ENCODE data around the gene PAPPA2. TPM values are rescaled to one million over a fixed set of nuclear protein-coding genes. Genes with fewer than 3 reads are reported as not detected.

The PAPPA2 gene
- total and polyA plus RNA-seq, 9 of the 15 experiments (the other 6 are each of a cell fraction or from before 2014, with no cell fraction given) = 0.01 to 0.15 (median 0.05) TPM; not detected in 2

GRCh38 chr1:176504848-176505553, 42.0 kb downstream of the PAPPA2 start:
- no TSS peak for BruUV-seq (replicated peaks)
- Histone ChIP-seq H3K9me3 (replicated peaks; ENCODE audit: control insufficient read depth, insufficient read depth, low read depth, low read length) (no peaks in the 10 kb centered on the region), H3K4me3 (no peak overlapping the region), H3K9me1 (ENCODE audit: control insufficient read depth, insufficient read depth, low read length) (no peaks in the 10 kb centered on the region), H3K27ac (ENCODE audit: extremely low read depth, low read depth, low read length) (no peak overlapping the region), H3K36me3 (ENCODE audit: control insufficient read depth, insufficient read depth, low read length) (no peaks in the 10 kb centered on the region), H2AFZ (ENCODE audit: low read depth, low read length) (no peak overlapping the region), H4K20me1 (replicated peaks; ENCODE audit: control insufficient read depth, insufficient read depth, low read length) (no peaks in the 10 kb centered on the region), H3K27me3 (ENCODE audit: control insufficient read depth in 2 of 2, insufficient read depth in 2 of 2, low read length in 2 of 2) (no peaks in the 10 kb centered on the region), H3K9ac (ENCODE audit: insufficient read depth in 1 of 2, low read depth in 2 of 2, low read length in 2 of 2) (no peak overlapping the region), H3K79me2 (ENCODE audit: control insufficient read depth, insufficient read depth, low read length) (no peaks in the 10 kb centered on the region), H3K4me2 (ENCODE audit: insufficient read depth, low read length) (no peak overlapping the region), H3K4me1 (replicated peaks in 1 of 2; ENCODE audit: control insufficient read depth in 2 of 2, insufficient read depth in 2 of 2, low read length in 2 of 2) (no peaks in the 10 kb centered on the region)
- FAIRE-seq = no peak
- no peak for DNase-seq (ENCODE audit: extremely low read depth in 1 of 4, low spot score in 3 of 4)
- ATAC-seq = no peak
- CTCF ChIA-PET (ENCODE audit: low intra/inter-chr PET ratio) = no interaction called here
- in situ Hi-C loops (cut with MboI) (no loop called here), intact Hi-C loops (cut with micrococcal nuclease) (no loop called here)
- 0% methylated on average over 5 of the region's 5 CpGs for WGBS (ENCODE audit: insufficient coverage, low coverage, missing lambda C conversion rate)
- POLR2A ChIA-PET = interaction anchor here (0.6 kb wide), 1 partner anchor 1409 kb away, joined by 4 read pairs; no protein-coding TSS in a partner anchor
- TF ChIP-seq FOXK1 (CRISPR knock-in tag; IDR thresholded peaks at IDR 0.05; ENCODE audit: borderline replicate concordance) (no peak), KAT8 (IDR thresholded peaks at IDR 0.05; ENCODE audit: low read depth) (no peak), ZMIZ1 (IDR thresholded peaks at IDR 0.05; ENCODE audit: low read depth in 2 of 2, low read length in 2 of 2) (no peak), MTA1 (IDR thresholded peaks at IDR 0.05; ENCODE audit: borderline replicate concordance) (no peak), WHSC1 (IDR thresholded peaks at IDR 0.05; ENCODE audit: low read length) (no peak), CBX1 (IDR thresholded peaks at IDR 0.05; ENCODE audit: low read depth) (no peak), SRSF7 (optimal IDR thresholded peaks at IDR 0.05; ENCODE audit: low read depth, low read length) (no peak), ZNF23 (CRISPR knock-in tag; IDR thresholded peaks at IDR 0.05) (no peak), ZNF224 (CRISPR knock-in tag; IDR thresholded peaks at IDR 0.05) (no peak), ZNF511 (CRISPR knock-in tag; IDR thresholded peaks at IDR 0.05) (no peak), PYGO2 (tag; IDR thresholded peaks at IDR 0.05) (no peak)
